ENCODE data around the gene UBE3B.

UBE3B gene

DNA sequence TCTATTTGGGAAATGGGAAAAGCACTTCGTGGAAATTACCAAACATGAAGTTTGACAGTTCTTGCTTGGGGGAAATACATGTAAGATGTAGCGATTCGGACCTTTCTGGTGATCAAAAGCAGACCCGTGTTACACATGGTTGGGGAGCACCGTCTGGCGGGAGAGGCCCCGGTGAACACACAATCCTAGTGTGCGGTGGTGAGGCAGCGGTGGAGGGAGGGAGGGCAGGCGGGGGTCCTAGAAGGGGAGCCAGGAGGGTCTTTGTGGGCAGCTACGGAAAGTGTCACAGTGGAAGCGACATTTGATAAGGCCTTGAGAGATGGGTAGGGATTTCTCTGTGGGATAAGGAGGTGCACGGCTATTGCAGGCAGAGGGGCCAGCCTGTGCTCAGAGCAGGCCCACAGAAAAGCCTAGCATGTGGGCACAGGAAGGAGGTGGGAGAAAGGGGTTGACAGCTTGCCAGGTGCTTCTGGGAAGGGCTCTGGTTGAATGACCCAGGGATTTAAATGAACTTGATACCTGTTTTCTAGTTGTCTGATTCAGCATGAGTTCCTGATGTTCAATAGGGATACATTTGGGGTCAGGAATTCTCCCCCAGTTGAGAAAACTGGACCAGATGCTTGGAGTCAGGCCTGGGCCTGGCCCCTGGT lies 103.4 kb downstream of the UBE3B start:
- peak; percentile 20 for DNase-seq

DNA sequence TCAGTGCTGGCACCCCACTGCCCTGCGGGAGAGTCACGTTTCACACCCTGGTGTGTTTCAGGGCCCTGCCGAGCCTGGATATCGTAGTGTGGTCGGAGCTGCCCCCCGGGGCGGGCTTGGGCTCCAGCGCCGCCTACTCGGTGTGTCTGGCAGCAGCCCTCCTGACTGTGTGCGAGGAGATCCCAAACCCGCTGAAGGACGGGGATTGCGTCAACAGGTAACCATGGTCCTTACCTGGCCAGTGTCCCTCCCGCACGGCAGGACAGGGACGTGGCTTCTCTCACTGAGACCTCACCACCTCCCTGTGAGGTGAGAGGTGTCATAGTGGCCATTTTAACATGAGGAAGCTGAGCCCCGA lies 103.9 kb downstream of the UBE3B start:
- no peak for DNase-seq

DNA sequence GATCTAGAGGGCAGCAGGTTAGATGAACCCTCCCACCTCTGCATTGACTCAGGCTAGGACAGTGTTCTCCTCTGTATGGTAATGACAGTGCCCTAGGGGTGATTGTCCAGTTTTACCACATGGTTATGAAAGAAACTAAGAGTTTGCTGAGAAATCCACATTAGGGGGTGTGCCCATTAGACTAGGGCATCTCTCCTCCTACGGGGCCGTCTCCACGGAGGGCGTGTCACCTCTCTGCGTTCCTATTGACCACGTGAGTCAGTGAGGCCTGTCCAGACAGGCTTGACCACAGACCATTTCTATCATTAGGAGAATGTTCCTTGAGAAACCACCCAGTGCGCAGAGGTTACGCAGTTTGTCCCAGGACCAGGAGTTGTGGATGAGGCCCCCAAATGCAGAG lies 104.4 kb downstream of the UBE3B start:
- no peak for DNase-seq

DNA sequence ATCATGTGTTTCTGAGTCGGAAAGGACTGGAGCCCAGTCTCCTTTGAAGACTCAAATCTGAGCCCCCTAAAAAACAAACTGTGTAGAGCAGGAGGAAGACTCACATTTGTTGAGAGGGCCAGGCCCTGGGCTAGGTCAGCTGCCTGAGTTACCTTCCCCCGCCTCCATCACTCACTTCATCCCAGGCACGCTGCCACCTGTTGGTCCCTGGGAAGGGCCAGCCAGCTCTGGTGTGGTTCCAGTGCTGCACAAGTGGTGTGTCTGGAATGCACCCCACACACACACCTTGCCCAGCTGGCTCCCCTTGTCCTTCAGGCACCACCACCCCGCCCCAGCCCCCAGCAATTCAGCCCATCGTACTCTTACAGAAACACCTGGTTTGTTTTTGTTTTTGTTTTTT lies 105.2 kb downstream of the UBE3B start:
- no peak for DNase-seq

DNA sequence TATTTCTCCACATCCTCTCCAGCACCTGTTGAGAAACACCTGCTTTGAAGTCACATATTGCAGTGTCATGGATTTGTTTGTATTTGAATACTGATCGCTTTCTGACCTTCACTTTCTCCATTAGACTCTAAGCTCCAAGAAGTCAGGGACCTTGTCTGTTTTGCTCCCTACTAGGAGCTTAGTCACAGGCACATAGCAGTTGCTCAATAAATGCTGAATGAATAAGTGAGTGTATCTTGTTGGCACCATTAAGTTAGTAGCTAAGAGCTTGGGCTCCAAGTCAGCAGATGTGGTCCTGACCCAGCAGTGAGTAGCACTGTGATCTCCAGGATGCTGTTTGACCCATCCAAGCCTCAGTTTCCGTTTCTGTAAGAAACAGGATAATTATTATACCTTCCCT lies 106.3 kb downstream of the UBE3B start:
- DNase-seq: no peak

All from NCI-H2107 (cell line).